ENCODE results near the gene NEGR1. TPM values are rescaled to one million over a fixed set of nuclear protein-coding genes. Genes with fewer than 3 reads are reported as not detected.

The NEGR1 gene
- total RNA-seq, 1 experiment from 2014 or later, result 2.9 TPM

- TF ChIP-seq PRDM15 (CRISPR knock-in tag; IDR thresholded peaks at IDR 0.05) (no peak), HMGXB4 (CRISPR knock-in tag; IDR thresholded peaks at IDR 0.05) (no peak), OVOL2 (CRISPR knock-in tag; IDR thresholded peaks at IDR 0.05; ENCODE audit: borderline replicate concordance) (no peak), RORB (CRISPR knock-in tag; IDR thresholded peaks at IDR 0.05) (no peak), FOXK1 (CRISPR knock-in tag; IDR thresholded peaks at IDR 0.05) (no peak), AFF4 (CRISPR knock-in tag; IDR thresholded peaks at IDR 0.05; ENCODE audit: borderline replicate concordance) (no peak), ZNF263 (CRISPR knock-in tag; IDR thresholded peaks at IDR 0.05; ENCODE audit: low read depth) (no peak), IRF1 (CRISPR knock-in tag; IDR thresholded peaks at IDR 0.05) (no peak), GTF2I (CRISPR knock-in tag; conservative IDR thresholded peaks at IDR 0.05) (no peak), NR3C1 (CRISPR knock-in tag; conservative IDR thresholded peaks at IDR 0.05; ENCODE audit: low read depth) (no peak), MXD4 (CRISPR knock-in tag; IDR thresholded peaks at IDR 0.05; ENCODE audit: borderline replicate concordance) (no peak), MAX (CRISPR knock-in tag; IDR thresholded peaks at IDR 0.05) (no peak), ZNF396 (CRISPR knock-in tag; IDR thresholded peaks at IDR 0.05; ENCODE audit: borderline replicate concordance) (no peak), ZSCAN18 (CRISPR knock-in tag; IDR thresholded peaks at IDR 0.05) (no peak), JAZF1 (CRISPR knock-in tag; IDR thresholded peaks at IDR 0.05) (no peak)
These were observed 720.0 kb downstream of the NEGR1 start (continued) for GRCh38 chr1:71562298-71562697.

GRCh38 chr1:71561729-71562128 is 720.6 kb downstream of the NEGR1 start:
- Mint-ChIP-seq H3K4me1 (no peaks in the 10 kb centered on the region), H3K27me3 (ENCODE audit: low read depth) (no peaks in the 10 kb centered on the region), H3K9me3 (no peaks in the 10 kb centered on the region), H3K4me3 (no peak overlapping the region), H3K36me3 (no peaks in the 10 kb centered on the region), H3K27ac (no peak overlapping the region)
- ATAC-seq (no peak), DNase-seq (ENCODE audit: low spot score) (no peak)
- ChIA-PET CTCF (no interaction called here), POLR2A (no interaction called here)
- TF ChIP-seq MAX (CRISPR knock-in tag; IDR thresholded peaks at IDR 0.05) (no peak), MYBL2 (CRISPR knock-in tag; IDR thresholded peaks at IDR 0.05) (no peak), ELF4 (CRISPR knock-in tag; IDR thresholded peaks at IDR 0.05; ENCODE audit: low read depth) (no peak), GRHL2 (CRISPR knock-in tag; IDR thresholded peaks at IDR 0.05; ENCODE audit: insufficient replicate concordance, severe bottlenecking) (no peak), IRF2 (CRISPR knock-in tag; IDR thresholded peaks at IDR 0.05; ENCODE audit: borderline replicate concordance, low read depth) (no peak)
